HG03565 (cell line): Measurements from ENCODE around the gene AMD1.
"Not testable (repeated sequence)": the region's sequence is repeated elsewhere in the genome, so short reads cannot be mapped to it uniquely, and the experiment has no call there.

ENCODE experiments used
- ATAC-seq: cut with Tn5 transposase; IDR thresholded peaks from one replicate; pipeline ENCODE4 v1.9.1; 2021; ENCODE audit warnings: mild to moderate bottlenecking, moderate library complexity; ENCODE audit not compliant: unreplicated experiment

AMD1 gene

DNA sequence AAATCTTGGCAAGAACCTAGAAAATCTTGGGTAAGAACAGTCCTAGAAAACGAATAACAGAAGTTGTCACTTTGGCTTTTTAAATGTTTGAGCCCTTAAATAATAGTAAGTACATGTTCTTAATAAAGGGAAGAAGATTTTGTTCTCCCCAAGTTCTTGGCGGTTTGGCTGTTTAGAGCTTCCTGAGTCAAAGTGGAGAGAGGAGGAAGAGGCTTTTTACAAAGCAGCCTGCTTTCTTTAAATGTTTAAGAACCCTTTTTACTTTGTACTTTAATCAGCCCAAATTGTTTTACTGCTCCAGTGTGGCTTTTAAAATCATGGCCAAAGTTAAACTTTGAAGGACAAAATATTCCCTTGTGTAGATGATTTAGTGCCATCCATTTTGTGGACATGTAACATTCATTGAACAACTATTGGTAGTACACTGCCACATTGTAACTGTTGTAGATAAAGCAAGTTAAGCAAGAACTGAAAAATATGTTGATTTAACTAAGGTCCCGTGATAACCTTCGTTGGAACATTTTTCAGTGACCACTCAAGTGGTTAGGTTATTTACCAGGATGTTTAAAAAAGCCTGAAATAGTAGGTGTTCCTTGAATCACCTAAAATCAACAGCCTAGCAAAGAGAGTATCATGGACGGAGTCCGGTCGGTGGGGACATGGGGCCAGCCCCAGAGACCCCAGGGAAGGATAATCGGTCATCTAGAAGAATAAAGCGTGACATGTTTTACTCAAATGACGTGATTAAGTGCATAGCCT, 2.4 kb downstream of the AMD1 start:
- no peak for ATAC-seq

DNA sequence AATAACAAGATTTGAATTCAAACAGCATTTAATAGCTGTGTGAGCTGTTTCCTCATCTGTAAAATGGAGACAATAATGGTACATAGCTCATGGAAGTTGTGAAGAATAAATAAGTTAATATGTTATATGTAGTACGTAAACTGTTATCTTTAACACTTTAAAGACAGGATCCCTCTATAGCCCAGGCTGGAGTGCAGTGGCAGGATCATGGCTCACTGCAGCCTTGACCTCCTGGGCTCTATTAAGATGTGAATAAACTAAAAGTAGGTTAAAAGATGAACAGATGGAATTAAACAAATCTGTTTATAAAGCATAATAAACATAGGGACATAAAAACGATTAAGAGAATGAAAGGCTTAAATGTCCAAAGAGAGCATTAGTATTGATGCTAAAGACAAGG, 3.0 kb downstream of the AMD1 start:
- ATAC-seq = no peak

DNA sequence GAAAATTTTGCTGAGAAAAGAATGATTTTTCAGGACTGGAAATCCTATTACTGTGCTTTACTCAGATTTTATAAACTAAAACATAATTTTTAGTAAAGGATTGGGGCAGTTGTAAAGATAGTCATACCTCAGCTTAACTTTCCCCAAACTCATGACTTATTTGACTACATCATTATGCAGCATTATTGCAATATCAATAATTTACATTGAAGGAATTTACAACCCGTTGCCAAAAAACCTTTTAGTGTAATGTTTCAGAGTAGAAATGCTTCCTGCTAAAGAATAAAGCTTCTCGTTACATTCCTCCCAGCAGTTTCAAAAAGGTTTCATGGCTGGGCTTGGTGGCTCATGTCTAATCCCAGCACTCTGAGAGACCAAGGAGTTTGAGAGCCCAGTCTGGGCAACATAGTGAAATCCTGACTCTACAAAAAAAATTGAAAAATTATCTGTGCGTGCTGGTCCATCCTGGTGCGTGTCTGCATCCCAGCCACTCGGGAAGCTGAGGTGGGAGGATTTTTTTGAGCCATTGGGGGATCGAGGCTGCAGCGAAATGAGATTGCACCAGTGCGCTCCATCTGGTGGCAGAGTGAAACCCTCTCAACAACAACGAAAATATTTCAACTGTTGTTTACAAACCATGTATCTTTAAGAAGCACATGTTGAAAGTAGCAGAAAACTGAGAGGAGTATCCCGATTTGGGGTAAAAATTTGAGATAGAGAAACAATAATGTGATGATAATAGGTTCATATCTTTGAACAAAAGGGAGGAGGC, 4.4 kb downstream of the AMD1 start:
- ATAC-seq = no peak

DNA sequence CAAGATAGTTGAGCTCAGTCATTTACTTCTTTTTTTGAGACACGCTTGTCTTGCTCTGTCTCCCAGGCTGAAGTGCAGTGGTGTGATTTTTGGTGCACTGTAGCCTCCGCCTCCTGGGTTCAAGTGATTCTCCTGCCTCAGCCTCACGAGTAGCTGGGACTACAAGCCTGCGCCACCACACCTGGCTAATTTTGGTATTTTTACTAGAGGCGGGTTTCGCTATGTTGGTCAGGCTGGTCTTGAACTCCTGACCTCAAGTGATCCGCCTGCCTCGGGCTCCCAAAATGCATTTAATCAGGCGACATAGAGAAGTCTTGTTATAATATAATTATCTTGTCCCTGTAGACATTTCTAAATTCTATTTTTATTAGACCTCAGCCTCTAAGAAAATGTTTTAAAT, 6.1 kb downstream of the AMD1 start:
- no peak for ATAC-seq

DNA sequence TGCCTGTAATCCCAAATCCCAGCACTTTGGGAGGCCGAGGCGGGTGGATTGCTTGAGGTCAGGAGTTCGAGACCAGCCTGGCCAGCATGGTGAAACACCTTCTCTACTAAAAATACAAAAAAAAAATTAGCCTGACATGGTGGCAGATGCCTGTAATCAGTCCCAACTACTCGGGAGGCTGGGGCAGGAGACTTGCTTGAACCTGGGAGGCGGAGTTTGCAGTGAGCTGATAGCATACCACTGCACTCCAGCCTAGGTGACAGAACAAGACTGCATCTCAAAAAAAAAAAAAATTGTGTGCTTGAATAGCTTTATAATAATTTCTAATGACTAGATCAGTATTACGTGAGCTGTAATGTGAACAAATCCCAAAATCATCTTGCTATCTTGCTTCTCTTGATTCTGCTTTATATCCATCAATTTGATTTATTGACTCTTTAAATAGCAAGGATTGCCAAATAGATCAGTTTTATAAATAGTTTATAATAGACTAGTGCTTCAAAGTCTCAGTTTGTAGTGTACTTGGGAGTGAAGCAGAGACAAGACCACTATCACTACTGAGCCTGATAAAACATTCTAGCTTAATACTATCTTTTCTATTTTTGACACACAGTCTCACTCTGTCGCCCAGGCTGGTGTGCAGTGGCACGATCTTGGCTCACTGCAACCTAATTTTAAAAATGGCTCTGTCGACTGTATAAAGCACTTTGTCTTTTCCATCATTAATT, 7.1 kb downstream of the AMD1 start:
- ATAC-seq = no peak

DNA sequence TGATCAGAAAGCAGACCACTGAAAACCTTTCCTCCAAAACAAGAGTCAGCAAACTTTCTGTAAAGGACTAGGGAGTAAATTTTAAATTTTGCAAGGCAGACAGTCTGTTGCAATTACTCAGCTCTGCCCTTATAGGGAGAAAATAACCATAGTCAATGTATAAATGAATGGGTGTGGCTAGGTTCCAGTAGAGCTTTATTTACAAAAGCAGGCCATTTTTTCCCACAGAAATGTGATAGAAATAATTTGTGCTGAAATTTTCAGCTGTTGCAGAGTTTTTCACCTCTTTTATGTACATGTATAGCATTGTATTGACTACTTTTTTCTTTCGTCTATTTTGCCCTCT, 7.7 kb downstream of the AMD1 start:
- ATAC-seq = no peak

DNA sequence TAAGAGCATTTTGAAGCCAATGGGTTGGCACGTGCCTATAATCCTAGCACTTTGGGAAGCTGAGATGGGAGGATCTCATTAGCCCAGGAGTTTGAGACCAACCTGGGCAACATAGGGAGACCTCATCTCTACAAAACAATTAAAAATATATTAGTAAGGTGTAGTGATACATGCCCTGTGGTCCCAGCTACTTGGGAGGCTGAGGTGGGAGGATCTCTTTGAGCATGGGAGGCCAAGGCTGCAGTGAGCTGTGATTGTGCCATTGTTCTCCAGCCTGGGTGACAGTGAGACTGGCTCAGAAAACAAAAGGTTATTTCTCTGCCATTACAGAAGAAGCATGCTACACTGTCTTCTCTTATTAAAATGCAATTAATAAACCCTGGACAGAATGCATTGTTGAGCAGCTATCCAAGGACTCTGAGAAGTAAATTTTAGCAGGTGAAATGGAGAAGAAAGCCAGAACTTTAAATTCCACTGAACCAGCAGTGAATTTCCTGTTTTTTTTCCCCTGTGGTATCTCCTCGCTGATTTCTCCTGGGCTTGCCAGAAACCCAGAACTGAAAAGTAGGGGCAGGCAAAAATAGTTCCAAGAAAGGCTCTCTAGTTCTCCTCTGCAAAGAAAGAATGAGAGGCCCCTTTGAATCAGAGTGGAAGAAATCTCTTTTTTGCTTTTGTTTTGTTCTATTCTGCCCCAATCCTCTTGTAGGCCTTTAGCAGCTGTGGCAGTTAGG, 8.4 kb downstream of the AMD1 start:
- ATAC-seq = no peak

DNA sequence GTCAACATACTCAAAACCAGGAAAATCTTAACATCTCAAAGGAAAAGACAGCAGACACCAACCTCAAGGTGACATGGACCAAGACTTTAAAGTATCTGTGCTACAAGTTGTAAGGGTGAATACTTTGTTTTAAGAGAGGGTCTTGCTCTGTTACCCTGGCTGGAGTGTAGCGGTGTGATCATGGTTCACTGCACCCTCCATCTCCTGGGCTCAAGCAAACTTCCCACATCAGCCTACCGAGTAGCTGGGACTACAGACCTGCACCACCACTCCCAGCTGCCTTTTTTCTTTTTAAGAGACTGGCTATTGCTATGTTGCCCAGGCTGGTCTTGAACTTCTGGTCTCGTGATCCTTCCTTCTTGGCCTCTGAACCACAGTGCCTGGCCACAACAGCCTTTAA, 9.7 kb downstream of the AMD1 start:
- no peak for ATAC-seq

DNA sequence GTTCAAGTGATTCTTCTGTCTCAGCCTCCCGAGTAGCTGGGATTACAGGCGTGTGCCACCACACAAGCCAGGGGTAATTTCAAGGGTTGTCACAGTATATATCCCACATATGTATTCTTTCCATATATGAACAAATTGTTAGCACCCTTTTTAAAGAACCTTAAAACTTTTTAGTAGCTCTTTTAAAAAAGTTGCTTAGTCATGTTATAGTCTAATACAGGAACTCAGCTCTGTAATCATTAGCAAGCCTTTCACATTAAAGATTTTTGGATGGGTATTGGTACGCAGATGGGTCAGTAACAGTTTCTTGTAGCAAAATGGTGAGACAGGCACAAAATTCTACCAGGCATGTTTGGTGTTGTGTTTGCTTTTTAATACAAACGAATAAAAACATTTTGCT, 10.9 kb downstream of the AMD1 start:
- ATAC-seq = no peak

DNA sequence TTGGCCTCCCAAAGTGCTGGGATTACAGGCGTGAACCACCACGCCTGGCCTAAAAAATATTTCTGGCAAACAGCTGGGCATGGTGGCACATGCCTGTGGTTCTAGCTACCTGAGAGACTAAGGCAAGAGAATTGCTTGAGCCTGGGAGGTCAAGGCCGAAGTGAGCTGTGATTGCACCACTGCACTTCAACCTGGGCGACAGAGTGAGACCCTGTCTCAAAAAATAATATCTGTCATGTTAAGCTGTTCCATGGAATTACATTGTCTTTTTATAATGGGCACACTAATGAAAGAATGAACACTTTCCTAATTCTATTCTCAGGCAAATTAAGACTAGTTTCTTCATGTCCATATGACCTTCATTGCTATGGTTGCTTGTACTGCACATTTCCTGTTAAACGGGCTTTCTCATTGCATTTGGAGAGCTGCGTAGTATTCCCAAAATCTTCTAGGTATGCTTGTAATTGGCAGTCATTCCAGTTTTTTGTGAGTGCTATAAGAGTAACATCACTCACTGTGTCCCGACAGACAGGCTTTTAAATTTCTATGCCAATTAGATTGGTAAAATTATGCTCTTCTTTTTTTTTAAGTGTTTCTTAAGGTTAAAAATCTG, 12.1 kb downstream of the AMD1 start:
- ATAC-seq = no peak

DNA sequence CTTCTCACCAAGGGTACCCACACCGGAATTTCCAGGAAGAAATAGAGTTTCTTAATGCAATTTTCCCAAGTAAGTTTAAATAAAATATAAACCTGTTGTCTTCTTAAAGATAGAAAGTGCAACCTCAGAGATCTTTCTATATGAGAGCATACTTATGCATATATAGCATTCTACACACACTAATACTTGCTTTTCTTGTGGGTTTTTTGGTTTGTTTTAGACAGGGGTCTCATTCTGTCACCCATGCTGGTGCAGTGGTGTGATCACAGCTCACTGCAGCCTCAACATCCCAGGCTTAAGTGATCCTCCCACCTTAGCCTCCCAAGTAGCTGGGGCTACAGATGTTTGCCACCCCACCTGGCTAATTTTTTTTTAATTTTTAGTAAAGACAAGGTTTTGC, 15.7 kb downstream of the AMD1 start:
- ATAC-seq = no peak

DNA sequence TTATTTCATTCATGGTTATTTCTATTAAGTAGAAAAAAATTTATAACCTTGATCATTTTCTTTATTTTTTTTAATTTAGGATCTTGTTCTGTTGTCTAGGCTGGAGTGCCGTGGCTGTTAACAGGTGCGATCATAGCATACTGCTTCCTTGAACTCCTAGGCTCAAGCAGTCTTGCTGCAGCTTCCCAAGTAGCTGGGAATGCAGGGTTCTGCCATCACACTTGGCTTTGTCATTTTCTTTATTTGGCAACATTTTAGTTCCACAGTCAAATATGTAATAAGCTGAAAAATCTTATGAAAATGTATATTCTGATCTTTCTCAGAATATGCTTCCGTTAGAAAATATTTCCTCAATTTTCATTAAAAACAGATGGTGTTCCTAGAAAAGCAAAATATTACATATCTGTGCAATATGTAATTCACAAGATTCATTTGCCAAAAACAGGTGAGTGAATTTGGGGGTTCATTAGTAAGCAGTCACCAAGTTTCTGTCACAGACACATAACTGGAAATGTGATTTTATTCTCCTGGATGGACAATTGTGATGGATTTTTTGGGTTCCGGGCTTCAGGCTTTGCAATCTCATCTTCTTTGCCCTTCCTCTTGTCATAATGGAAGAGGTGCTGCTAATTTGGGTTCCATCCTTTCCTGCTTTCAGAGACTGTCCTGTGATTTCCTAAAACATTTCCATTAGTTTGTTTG, 21.5 kb downstream of the AMD1 start:
- no peak for ATAC-seq

DNA sequence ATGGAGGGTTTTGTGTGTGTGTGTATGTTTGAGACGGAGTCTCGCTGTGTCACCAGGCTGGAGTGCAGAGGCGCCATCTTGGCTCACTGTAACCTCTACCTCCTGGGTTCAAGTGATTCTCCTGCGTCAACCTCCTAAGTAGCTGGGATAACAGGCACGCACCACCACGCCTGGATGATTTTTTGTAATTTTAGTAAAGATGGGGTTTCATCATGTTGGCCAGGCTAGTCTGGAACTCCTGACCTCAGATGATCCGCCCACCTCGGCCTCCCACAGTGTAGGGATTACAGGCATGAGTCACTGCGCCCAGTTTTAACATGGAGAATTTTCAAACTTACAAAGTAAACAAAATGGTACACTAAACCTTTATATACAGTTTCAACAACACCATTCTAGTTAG, 22.8 kb downstream of the AMD1 start:
- no peak for ATAC-seq

DNA sequence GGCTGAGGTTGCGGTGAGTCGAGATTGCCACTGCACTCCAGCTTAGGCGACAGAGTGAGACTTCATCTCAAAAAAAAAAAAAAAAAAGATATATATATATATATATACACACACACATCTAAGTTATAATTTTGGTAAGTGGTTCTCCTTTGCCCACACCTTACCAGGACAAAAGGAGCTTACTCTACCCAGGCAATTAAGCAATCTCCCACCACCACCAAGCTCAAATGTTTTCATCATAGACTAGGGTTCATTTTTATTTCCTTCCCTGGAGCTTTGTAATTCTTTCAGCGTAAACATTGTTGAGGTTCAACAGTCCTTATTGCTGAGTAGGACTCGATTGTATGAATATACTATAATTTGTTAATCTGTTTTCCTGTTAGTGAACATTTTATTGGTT, 23.5 kb downstream of the AMD1 start:
- no peak for ATAC-seq

DNA sequence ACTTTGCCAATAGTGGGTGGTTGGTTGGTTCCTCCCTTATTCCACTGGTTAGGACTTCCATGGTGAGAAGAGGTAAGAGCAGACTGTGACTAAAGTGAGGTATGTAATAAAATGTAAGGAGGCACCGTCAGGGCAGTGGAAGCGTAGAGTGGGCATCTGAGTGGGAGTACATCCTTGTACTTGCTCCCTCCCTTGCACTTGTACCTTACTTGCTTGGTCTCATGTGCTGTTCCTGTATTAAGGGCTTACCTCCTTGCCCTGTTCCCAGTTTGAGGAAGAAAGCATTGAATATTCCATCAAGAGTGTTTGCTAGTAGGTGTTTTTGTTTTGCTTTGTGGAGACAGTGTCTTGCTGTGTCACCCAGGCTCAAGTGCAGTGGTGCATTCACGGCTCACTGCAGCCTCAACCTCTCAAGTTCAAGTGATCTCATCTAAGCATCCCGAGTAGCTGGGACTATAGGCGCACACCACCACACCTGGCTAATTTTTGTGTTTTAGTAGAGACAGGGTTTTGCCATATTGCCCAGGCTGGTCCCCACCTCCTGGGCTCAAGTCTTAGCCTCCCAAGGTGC, 25.5 kb downstream of the AMD1 start:
- ATAC-seq = no peak

DNA sequence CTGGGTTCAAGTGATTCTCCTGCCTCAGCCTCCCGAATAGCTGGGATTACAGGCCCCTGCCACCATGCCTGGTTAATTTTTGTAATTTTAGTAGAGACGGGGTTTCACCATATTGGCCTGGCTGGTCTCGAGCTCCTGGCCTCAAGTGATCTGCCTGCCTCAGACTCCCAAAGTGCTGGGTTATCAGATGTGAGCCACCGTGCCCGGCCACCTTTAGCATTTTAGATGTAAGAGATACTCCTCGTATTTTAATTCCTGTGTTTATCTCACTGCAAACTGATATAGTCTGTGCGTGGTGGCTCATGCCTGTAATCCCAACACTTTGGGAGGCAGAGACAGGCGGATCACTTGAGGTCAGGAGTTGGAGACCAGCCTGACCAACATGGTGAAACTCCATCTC, 27.0 kb downstream of the AMD1 start:
- ATAC-seq = not testable (repeated sequence)

DNA sequence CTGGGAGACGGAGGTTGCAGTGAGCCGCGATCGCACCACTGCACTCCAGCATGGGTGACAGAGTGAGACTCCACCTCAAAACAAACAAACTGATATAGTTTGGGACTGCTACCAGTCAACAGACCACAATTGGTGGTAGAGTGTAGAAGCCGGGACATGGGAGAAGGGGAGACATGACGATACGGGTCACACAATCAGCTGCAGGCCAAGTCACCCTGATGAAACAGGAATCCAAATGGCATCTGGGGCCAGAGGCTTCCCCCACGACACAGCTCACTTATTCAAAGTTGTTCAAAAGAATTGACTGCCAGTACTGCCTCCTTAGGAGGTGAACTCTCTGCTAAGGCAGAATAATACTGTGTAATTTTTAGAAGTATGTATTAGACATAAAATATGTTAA, 27.5 kb downstream of the AMD1 start:
- ATAC-seq = no peak

DNA sequence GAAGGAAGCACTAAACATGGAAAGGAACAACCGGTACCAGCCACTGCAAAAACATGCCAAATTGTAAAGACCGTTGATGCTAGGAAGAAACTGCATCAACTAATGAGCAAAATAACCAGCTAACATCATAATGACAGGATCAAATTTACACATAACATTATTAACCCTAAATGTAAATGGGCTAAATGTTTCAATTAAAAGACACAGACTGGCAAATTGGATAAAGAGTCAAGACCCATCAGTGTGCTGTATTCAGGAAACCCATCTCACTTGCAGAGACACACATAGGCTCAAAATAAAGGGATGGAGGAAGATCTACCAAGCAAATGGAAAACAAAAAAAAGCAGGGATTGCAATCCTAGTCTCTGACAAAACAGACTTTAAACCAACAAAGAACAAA, 31.7 kb downstream of the AMD1 start:
- ATAC-seq = not testable (repeated sequence)

DNA sequence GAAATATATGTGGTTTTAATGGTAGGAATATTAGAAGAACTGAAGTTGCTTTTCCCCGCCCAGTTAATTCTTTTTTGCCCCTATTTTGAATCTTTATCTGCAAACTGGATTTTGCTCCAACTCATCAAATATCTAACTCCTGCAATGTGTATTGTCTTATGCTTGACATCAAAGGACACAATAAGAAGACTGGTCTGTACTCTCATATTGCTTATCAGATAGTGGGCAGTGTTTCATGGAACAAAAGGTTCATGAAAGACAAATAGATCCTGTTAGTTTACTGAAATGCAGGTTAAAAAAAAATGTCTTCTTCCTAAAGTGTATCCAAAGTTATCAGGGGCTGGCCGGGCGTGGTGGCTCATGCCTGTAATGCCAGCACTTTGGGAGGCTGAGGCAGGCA, 56.2 kb downstream of the AMD1 start:
- ATAC-seq = no peak

DNA sequence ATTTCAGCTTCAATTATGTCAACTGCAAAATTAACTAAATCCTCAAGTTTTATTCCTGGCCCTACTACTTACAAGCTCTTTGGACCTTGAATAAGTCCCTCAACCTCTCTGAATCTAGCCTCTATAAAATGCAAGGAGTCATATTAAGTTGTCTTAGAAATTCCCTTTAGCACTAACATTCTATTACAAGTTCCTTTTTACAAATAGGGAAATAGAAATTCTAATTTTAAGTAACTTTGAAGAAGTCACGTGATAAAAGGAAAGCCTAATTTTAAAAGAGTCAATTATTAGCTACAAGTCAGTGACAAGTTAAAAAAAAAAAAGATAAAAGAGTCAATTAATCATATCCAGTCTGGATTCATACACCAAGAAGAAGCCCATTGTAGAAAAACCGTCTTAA, 59.3 kb downstream of the AMD1 start:
- no peak for ATAC-seq
